ENCODE measurements around the gene ACBD3. TPM values are rescaled to one million over a fixed set of nuclear protein-coding genes. Genes with fewer than 3 reads are reported as not detected.

ACBD3 gene
- total and polyA plus RNA-seq, 10 of the 15 experiments (the other 5 are each of a cell fraction or from before 2014, with no cell fraction given) = 7.5 to 27.9 (median 20.3) TPM

GRCh38 chr1:226162898-226163297 lies 23.6 kb downstream of the ACBD3 start:
- TF ChIP-seq HSF1 (IDR thresholded peaks at IDR 0.05; ENCODE audit: low read depth, low read length) (no peak), CUX1 (IDR thresholded peaks at IDR 0.05; ENCODE audit: insufficient replicate concordance, low read depth, low read length) (no peak), RBBP5 (conservative IDR thresholded peaks at IDR 0.05) (no peak), CBFB (IDR thresholded peaks at IDR 0.05; ENCODE audit: low read depth) (no peak), NR2C2 (IDR thresholded peaks at IDR 0.05; ENCODE audit: borderline replicate concordance, control insufficient read depth, insufficient read length, low read depth) (no peak), POU2F2 (IDR thresholded peaks at IDR 0.05; ENCODE audit: borderline replicate concordance, low read depth, low read length) (no peak)
- ATAC-seq (no peak), DNase-seq (ENCODE audit: low read depth, low spot score) (no peak), FAIRE-seq (no peak)
- H3K9me3 ChIP-seq (replicated peaks; ENCODE audit: control insufficient read depth, insufficient read depth, low read length) = no peaks in the 10 kb centered on the region
- H4K20me1 ChIP-seq (ENCODE audit: control insufficient read depth, insufficient read depth) = no peaks in the 10 kb centered on the region
- H3K9ac ChIP-seq (ENCODE audit: control insufficient read depth, insufficient read depth, low read length) = no peak overlapping the region
- SMC1A ChIA-PET (ENCODE audit: uncharacterized antibody, unreplicated experiment) = interaction anchor here (1.2 kb wide), 1 partner anchor 47 kb away, joined by 3 read pairs; no protein-coding TSS in a partner anchor
- H3K4me1 ChIP-seq (ENCODE audit: control insufficient read depth, insufficient read depth, low read length) = peaks cover 12% of the 10 kb centered on the region
- H3K27ac ChIP-seq (ENCODE audit: control insufficient read depth, insufficient read depth) = no peak overlapping the region
- peaks cover 8 to 45% of the 10 kb centered on the region in 2 experiments for H3K36me3 ChIP-seq (ENCODE audit: control insufficient read depth in 2 of 2, insufficient read depth in 2 of 2, low read length in 1 of 2)
- CTCF ChIA-PET = interaction anchor here (1.2 to 4.7 kb wide), 5 partner anchors 16 to 37 kb away, joined by 5 to 23 read pairs (median 6); no protein-coding TSS in a partner anchor
- intact Hi-C loops (cut with micrococcal nuclease; ENCODE audit: unreplicated experiment) = loop anchor here (5.0 kb wide), 1 partner anchor 36 kb away; no protein-coding TSS in a partner anchor
- H3K27me3 ChIP-seq (replicated peaks in 1 of 2; ENCODE audit: control insufficient read depth in 2 of 2, insufficient read depth in 2 of 2, low read length in 1 of 2) = no peaks in the 10 kb centered on the region
- peaks cover 3% of the 10 kb centered on the region for H3K79me2 ChIP-seq (ENCODE audit: control insufficient read depth, insufficient read depth, low read length)
- no TSS peak for BruUV-seq (replicated peaks)
- RAD21 ChIA-PET (ENCODE audit: unreplicated experiment) = no interaction called here
- H3K4me3 ChIP-seq = no peak overlapping the region
- H2AFZ ChIP-seq (ENCODE audit: control insufficient read depth, low read depth, low read length) = no peak overlapping the region
- WGBS (ENCODE audit: insufficient coverage, insufficient replicate concordance, low lambda C conversion rate, missing lambda C conversion rate) = 85% methylated on average over 8 of the region's 8 CpGs
- no peak overlapping the region for H3K4me2 ChIP-seq (ENCODE audit: control insufficient read depth, insufficient read depth)
- POLR2A ChIA-PET = no interaction called here
- in situ Hi-C loops (cut with MboI) = no loop called here

Data from GM12878 (cell line).